NCI-H2107 (cell line): ENCODE measurements around the gene POU2F3.

Source experiments
- DNase-seq: peaks from one replicate; lab custom pipeline; 2025; lab: John Stamatoyannopoulos, UW

Gene POU2F3

GRCh38 chr11:120210626-120211521, 29.1 kb upstream of the POU2F3 start, which contains the start of gene OAF:
TSS of gene OAF (plus strand) at chr11:120211032. CDS start at chr11:120211280, 248 bp downstream.
- peak; percentile 16 for DNase-seq

- DNase-seq: no peak
These were observed 28.2 kb upstream of the POU2F3 start for GRCh38 chr11:120211522-120212258.

- no peak for DNase-seq
These were observed 27.6 kb upstream of the POU2F3 start for GRCh38 chr11:120212259-120212878.

GRCh38 chr11:120212926-120213325, 27.0 kb upstream of the POU2F3 start:
- DNase-seq: no peak

- DNase-seq: no peak
These were observed 25.4 kb upstream of the POU2F3 start for GRCh38 chr11:120214581-120214980.

GRCh38 chr11:120215634-120216033, 24.3 kb upstream of the POU2F3 start:
- DNase-seq: no peak

- no peak for DNase-seq
These were observed 23.4 kb upstream of the POU2F3 start for GRCh38 chr11:120216426-120217102.

- no peak for DNase-seq
These were observed 22.4 kb upstream of the POU2F3 start for GRCh38 chr11:120217526-120217925.

- DNase-seq: no peak
These were observed 21.8 kb upstream of the POU2F3 start for GRCh38 chr11:120217941-120218694.

GRCh38 chr11:120218695-120219033, 21.3 kb upstream of the POU2F3 start:
- no peak for DNase-seq

GRCh38 chr11:120219232-120219937, 20.6 kb upstream of the POU2F3 start:
- DNase-seq: no peak

GRCh38 chr11:120219938-120220746, 19.8 kb upstream of the POU2F3 start:
- no peak for DNase-seq

- no peak for DNase-seq
These were observed 19.2 kb upstream of the POU2F3 start for GRCh38 chr11:120220747-120221037.

- DNase-seq: no peak
These were observed 18.7 kb upstream of the POU2F3 start for GRCh38 chr11:120221115-120221752.

GRCh38 chr11:120222916-120223315, 17.0 kb upstream of the POU2F3 start:
- no peak for DNase-seq

- no peak for DNase-seq
These were observed 16.1 kb upstream of the POU2F3 start for GRCh38 chr11:120223793-120224192.

GRCh38 chr11:120224361-120224760, 15.6 kb upstream of the POU2F3 start:
- DNase-seq: no peak

- no peak for DNase-seq
These were observed 14.7 kb upstream of the POU2F3 start for GRCh38 chr11:120224972-120225909.
